ENCODE data around the gene APEX1.
"Not testable (repeated sequence)": the region's sequence is repeated elsewhere in the genome, so short reads cannot be mapped to it uniquely, and the experiment has no call there.

The APEX1 gene

DNA sequence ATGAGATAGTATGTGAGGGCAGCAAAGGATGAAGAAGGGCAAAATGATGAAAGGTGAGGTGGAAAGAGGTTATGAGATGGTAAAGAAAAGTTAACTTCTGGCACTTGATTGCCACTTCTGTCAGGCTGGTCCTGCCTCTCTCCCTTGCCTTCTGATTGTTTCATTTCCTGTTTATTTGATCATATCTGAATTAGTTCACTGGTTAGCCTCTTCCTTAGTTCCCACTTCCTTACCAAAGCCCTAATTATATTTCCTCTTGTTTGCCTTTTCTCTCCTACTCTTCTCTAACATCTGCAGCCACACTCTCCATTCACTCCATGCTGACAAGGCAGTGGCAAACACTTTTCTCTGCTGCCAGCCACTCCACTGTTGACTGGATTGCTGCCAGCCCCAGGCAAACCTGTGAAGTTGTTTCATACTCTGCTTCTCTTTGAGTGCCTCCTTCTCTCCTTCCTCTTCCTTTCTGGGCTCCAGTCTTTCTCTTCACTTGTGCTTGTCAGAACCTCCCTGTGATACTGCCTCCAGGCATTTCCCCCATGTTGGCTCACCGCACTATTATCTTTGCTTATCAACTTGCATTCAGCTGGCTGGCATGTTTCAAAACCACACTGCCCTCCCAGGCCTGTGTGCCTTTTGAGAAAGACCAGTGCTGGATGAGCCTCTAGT, 22.3 kb downstream of the APEX1 start:
- peak; percentile 30 to 57 for DNase-seq

GRCh38 chr14:20478894-20479293, 23.9 kb downstream of the APEX1 start:
- DNase-seq: no peak

- DNase-seq: no peak
Measured at GRCh38 chr14:20482382-20482781, 27.4 kb downstream of the APEX1 start.

- no peak for DNase-seq
Measured at GRCh38 chr14:20485900-20486299, 30.9 kb downstream of the APEX1 start.

DNA sequence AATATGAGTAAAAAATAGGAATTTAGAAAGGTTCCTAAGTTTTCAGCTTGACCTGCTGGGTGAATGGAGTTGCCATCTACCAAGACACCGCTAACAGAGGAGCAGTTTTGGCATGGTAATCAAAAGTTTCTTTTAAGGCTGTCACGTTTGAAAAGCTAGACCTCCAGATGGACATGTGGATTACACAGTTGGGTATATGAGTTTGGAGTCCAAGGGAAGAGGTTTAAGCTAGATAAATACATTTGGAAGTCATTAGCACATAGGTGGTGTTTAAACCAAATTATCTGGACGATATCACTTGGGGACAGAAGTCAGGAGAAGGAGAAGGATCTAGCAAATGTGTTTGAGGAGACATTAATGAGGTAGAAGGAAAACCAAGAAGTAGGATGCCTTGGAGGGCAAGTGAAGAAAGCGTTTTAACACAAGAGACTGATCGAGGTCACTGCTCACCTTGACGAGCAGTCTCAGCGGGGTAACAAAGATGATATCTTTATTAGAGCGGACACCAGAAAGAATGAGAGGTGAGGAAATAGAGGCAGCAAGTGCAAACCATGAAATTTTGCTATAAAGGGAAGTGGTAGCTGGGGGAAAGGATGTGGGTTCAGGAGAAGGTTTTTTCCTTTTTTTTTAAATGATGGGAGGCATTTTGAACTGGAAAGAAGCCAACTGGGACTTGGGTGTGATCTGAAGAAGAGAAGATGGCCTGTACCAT, 31.8 kb downstream of the APEX1 start:
- DNase-seq: peak in 1 of 2 donors; percentile 30

- DNase-seq: no peak
Measured at GRCh38 chr14:20487396-20487725, 32.3 kb downstream of the APEX1 start.

DNA sequence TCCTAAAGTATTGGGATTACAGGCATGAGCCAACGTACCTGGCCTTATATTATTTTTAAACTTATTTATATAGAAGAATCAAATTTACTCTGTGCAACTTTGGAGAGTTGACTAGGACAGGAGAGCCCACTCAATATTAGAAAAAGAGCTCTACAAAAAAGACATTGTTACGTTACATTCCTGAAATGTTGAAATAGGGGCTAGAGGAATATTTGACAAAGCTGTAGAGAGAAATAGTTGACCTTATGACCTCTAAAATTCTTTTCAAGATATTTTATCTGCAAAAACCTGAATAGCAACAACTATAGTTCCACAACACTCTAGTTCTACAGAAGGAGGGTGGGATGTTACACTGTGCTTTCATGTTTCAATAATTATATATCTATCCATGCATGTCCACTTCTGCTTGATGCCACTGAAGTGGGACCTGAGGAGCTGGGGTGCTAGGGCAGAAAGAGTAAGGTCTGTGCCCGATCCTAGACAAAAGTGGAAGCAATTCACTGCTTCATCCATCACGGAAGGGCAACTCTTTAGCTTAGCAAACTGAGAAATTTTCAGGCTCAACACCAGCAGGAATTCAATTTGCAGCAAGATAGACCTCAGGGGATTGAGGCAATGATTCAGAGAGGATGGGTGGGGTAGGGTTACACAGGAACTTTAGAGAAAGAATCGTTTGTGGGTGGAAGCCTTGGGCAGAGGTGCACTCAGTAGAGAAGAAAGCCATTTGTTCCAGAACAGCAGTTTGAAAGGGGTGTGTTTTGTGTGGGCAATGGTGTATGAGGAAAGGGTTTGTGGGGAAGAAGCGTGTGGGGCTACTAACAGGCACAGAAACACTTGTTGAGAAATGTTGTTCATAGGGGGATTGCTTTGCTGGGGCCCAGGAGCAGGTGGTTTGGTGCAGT, 34.3 kb downstream of the APEX1 start:
- DNase-seq: peak; percentile 15 to 27

- no peak for DNase-seq
Measured at GRCh38 chr14:20490563-20490962, 35.5 kb downstream of the APEX1 start.

DNA sequence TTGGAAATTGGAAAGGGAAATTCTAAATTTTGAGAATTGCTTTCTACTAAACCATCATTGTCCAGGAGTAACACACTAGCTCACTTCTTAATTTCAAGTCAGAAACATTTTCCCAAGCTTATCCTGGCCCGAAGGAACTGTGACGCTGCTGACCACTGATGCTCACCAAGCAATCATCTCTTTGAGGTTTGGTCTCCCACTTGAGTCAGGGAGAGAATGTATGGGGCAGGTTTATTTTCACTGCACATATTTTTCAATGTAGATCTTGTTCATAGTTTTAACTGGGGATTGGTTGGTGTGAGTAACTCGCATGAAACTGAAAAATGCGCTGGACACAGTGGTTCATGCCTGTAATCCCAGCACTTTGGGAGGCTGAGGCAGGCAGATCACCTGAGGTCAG, 37.5 kb downstream of the APEX1 start:
- DNase-seq: no peak

DNA sequence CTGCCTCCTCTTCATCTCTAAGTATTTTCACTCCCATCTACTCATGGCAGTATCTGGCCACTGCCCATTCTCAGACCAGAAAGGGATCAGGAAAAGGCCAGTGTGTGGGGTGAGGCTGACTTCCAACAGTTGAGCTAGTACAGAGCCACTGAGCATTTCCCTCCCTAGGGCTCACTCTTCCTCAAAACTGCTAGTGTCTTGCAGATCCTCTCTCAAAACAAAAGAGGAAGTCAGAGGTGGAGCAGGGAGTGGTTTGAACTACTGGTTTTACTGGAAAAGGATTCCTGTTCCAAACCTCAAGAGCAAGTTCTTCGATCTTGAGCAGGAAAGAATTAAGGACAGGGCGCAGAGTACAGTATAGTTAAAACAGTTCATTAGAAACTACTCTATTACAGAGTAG, 38.6 kb downstream of the APEX1 start:
- no peak for DNase-seq

- peak in 1 of 2 donors; percentile 16 for DNase-seq
Measured at GRCh38 chr14:20494935-20495766, 40.1 kb downstream of the APEX1 start.

GRCh38 chr14:20498622-20499021, 43.6 kb downstream of the APEX1 start:
- no peak for DNase-seq

DNA sequence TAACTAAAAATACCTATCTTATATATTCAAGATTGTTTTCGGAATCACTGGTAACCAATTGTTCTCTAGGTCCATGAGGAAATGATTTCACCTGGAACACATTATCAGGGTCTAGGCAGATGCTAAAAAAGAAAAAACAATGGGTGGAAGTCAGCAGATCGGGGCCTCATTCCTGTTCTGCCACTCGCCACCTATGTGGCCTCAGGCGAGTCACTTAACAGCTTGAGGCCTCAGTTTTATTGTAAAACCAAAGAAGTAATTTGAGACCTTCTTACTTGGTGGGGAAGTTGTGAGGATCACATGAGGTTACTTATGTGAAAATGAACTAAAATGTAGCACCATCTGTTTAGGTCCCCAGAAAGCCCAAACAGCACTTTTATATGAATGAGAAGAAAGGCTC, 44.1 kb downstream of the APEX1 start:
- no peak for DNase-seq

GRCh38 chr14:20499881-20500280, 44.9 kb downstream of the APEX1 start:
- DNase-seq: no peak

GRCh38 chr14:20501346-20501745, 46.3 kb downstream of the APEX1 start:
- DNase-seq: no peak

GRCh38 chr14:20503898-20504297, 48.9 kb downstream of the APEX1 start:
- DNase-seq: no peak

- DNase-seq: not testable (repeated sequence)
Measured at GRCh38 chr14:20506276-20506675, 51.2 kb downstream of the APEX1 start.

GRCh38 chr14:20506752-20507151, 51.7 kb downstream of the APEX1 start:
- not testable (repeated sequence) for DNase-seq
